Lower leg skin (tissue), 3 donors: ENCODE measurements around the gene SPATS1.

Experiments
- POLR2A ChIP-seq, 2 donors: fragments of 450-650 bp; IDR thresholded peaks; one replicate each; pipeline ENCODE4 v1.6.1; 2016 to 2017; ENCODE audit warnings: antibody characterized with exemption in 2 of 2, mild to moderate bottlenecking in 1 of 2, moderate library complexity in 1 of 2
- TF ChIP-seq, protein P1 (sequence below), 3 donors: fragments of 450-650 bp; IDR thresholded peaks; one replicate each; pipeline ENCODE4 v1.5.1; 2016; ENCODE audit warnings: antibody characterized with exemption in 3 of 3, mild to moderate bottlenecking in 3 of 3, moderate library complexity in 2 of 3

DNA sequence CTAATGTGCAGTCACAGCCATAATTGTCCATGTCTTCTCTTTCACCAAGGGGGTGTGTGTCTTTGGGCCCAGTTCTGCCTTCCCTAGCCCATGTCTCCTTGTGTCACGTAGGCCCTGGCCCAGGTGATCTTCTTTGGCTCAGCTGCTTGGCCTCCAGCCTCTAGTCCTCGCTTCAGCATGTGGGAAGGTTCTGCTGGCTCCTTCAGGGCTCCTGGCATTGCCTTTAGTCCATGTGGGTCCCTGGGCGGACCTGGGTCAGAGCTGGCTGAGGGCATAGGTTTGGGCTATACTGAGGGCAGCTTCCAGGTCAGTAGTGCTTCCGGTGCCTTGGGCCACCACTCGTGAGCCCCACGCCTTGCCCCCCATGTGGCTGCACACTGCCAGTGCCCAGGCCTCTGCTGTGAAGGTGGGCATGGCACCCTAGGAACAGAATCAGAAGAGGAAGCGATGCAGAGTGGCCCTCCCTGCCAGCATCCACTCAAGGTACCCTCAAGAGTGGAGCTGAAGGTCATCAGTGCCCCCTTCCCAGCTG lies 42.1 kb upstream of the SPATS1 start:
- TF ChIP-seq POLR2A (IDR thresholded peaks at IDR 0.05), result no peak
- TF ChIP-seq, protein P1, sequence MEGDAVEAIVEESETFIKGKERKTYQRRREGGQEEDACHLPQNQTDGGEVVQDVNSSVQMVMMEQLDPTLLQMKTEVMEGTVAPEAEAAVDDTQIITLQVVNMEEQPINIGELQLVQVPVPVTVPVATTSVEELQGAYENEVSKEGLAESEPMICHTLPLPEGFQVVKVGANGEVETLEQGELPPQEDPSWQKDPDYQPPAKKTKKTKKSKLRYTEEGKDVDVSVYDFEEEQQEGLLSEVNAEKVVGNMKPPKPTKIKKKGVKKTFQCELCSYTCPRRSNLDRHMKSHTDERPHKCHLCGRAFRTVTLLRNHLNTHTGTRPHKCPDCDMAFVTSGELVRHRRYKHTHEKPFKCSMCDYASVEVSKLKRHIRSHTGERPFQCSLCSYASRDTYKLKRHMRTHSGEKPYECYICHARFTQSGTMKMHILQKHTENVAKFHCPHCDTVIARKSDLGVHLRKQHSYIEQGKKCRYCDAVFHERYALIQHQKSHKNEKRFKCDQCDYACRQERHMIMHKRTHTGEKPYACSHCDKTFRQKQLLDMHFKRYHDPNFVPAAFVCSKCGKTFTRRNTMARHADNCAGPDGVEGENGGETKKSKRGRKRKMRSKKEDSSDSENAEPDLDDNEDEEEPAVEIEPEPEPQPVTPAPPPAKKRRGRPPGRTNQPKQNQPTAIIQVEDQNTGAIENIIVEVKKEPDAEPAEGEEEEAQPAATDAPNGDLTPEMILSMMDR (IDR thresholded peaks at IDR 0.05), result no peak
